B cell (primary cell): ENCODE results near the gene FCER2. TPM values are rescaled to one million over a fixed set of nuclear protein-coding genes. Genes with fewer than 3 reads are reported as not detected.

Experiments
- ATAC-seq: fragments of 200-7000 bp; cut with Tn5 transposase; one replicate; pipeline ENCODE4 v1.10.0; 2021; ENCODE audit warnings: low read depth, mild to moderate bottlenecking, moderate number of reproducible peaks, moderate library complexity
- CTCF ChIA-PET: fragments of 350-600 bp; sonication (Branson Sonifier 250); formaldehyde crosslinking; loops from one replicate; lab custom pipeline; 2021; ENCODE audit warnings: antibody characterized with exemption, inconsistent platforms; lab: Charles Lee
- POLR2A ChIA-PET: fragments of 350-600 bp; sonication (Branson Sonifier 250); formaldehyde crosslinking; loops from one replicate; lab custom pipeline; 2021; ENCODE audit warnings: antibody characterized with exemption; lab: Charles Lee
- DNase-seq: peaks from one replicate; pipeline ENCODE4 v3.0.0; 2013
- H2AFZ ChIP-seq: 2 replicates; pipeline ENCODE4 v1.6.1; 2012; ENCODE audit warnings: mild to moderate bottlenecking, low read depth, low read length; ENCODE audit not compliant: insufficient read depth, poor library complexity, severe bottlenecking
- H3K27ac ChIP-seq, 2 donors: 1 replicate in 1 of 2; 2 replicates in 1 of 2; pipeline ENCODE4 v1.5.1; 2012 to 2013; ENCODE audit warnings: low read length in 2 of 2, mild to moderate bottlenecking in 2 of 2, moderate library complexity in 1 of 2
- H3K27me3 ChIP-seq, 4 experiments: fragments of 200-600 bp in 1 of 4; sonication (generic) in 1 of 4; replicated peaks in 1 of 4; 1 replicate in 2 of 4; 2 replicates in 2 of 4; pipeline versions ENCODE4 v1.6.1 to v1.7.0; 2013 to 2016; ENCODE audit warnings: low read length in 3 of 4, mild to moderate bottlenecking in 2 of 4, mixed read lengths in 1 of 4, moderate library complexity in 1 of 4; ENCODE audit not compliant: insufficient read depth in 4 of 4, control insufficient read depth in 3 of 4; ENCODE audit errors: control extremely low read depth in 1 of 4
- H3K36me3 ChIP-seq, 2 experiments: replicated peaks in 1 of 2; 1 replicate in 1 of 2; 2 replicates in 1 of 2; pipeline versions ENCODE4 v1.6.1 to v1.7.1; 2013; ENCODE audit warnings: low read length in 1 of 2; ENCODE audit not compliant: insufficient read depth in 2 of 2, control insufficient read depth in 1 of 2; ENCODE audit errors: control extremely low read depth in 1 of 2, extremely low read depth in 1 of 2
- H3K4me1 ChIP-seq, 2 donors: fragments of 200-600 bp in 1 of 2; sonication (generic) in 1 of 2; 1 replicate in 1 of 2; 2 replicates in 1 of 2; pipeline versions ENCODE4 v1.5.1 to v1.6.1; 2013 to 2017; ENCODE audit warnings: low read length in 2 of 2; ENCODE audit not compliant: control insufficient read depth in 2 of 2, insufficient read depth in 2 of 2
- H3K4me2 ChIP-seq: replicated peaks from 2 replicates; pipeline ENCODE3; 2012; ENCODE audit warnings: mild to moderate bottlenecking, low read depth, low read length; ENCODE audit not compliant: poor library complexity, severe bottlenecking
- H3K4me3 ChIP-seq, 5 experiments: fragments of 200-600 bp in 1 of 5; sonication (generic) in 1 of 5; 1 replicate in 3 of 5; 2 replicates in 2 of 5; pipeline versions ENCODE4 v1.5.1 to v1.7.0; 2011 to 2016; ENCODE audit warnings: low read length in 4 of 5, mild to moderate bottlenecking in 4 of 5, low read depth in 2 of 5, control low read depth in 1 of 5, moderate library complexity in 1 of 5; ENCODE audit not compliant: insufficient read depth in 1 of 5; ENCODE audit errors: control extremely low read depth in 1 of 5, extremely low read depth in 1 of 5
- H3K79me2 ChIP-seq: fragments of 200-600 bp; sonication (generic); one replicate; pipeline ENCODE4 v1.6.0; 2016; ENCODE audit warnings: low read length; ENCODE audit not compliant: control insufficient read depth, insufficient read depth
- H3K9ac ChIP-seq: fragments of 200-600 bp; sonication (generic); 2 replicates; pipeline ENCODE4 v1.6.1; 2017; ENCODE audit warnings: mild to moderate bottlenecking, low read length, moderate library complexity
- H3K9me3 ChIP-seq, 3 donors: one replicate each; pipeline versions ENCODE4 v1.6.1 to v1.7.1; 2013; ENCODE audit warnings: low read length in 2 of 3; ENCODE audit not compliant: control insufficient read depth in 2 of 3, insufficient read depth in 1 of 3; ENCODE audit errors: control extremely low read depth in 1 of 3
- H4K20me1 ChIP-seq: 2 replicates; pipeline ENCODE4 v1.6.0; 2012; ENCODE audit warnings: mild to moderate bottlenecking, low read length; ENCODE audit not compliant: insufficient read depth, control insufficient read depth, poor library complexity, severe bottlenecking
- H3K27ac Mint-ChIP-seq: one replicate; pipeline ENCODE4 v1.8.0; 2021; ENCODE audit warnings: mixed read lengths
- H3K27me3 Mint-ChIP-seq: one replicate; pipeline ENCODE4 v1.8.0; 2021; ENCODE audit warnings: mixed read lengths
- H3K4me1 Mint-ChIP-seq: one replicate; pipeline ENCODE4 v1.8.0; 2021; ENCODE audit warnings: mixed read lengths
- H3K4me3 Mint-ChIP-seq: one replicate; pipeline ENCODE4 v1.8.0; 2021; ENCODE audit warnings: mixed read lengths
- H3K9me3 Mint-ChIP-seq: one replicate; pipeline ENCODE4 v1.8.0; 2022; ENCODE audit warnings: mixed read lengths; ENCODE audit not compliant: insufficient read depth
- CTCF ChIP-seq: fragments of 200-600 bp; IDR thresholded peaks from one replicate; pipeline ENCODE4 v1.8.0; 2022; ENCODE audit warnings: antibody characterized with exemption, mild to moderate bottlenecking
- EZH2 ChIP-seq: IDR thresholded peaks from 2 replicates; pipeline ENCODE4 v1.6.1; 2012; ENCODE audit warnings: borderline replicate concordance, low read depth, mild to moderate bottlenecking, moderate library complexity, low read length; ENCODE audit not compliant: insufficient read depth, poor library complexity, severe bottlenecking
- WGBS: methylation state at CpG from one replicate; pipeline ENCODE4 v1.1.5; 2013; ENCODE audit warnings: missing lambda C conversion rate; ENCODE audit not compliant: insufficient coverage; 5-methylcytosine and 5-hydroxymethylcytosine counted together
- intact Hi-C: fragments of 100-400 bp; cut with micrococcal nuclease; formaldehyde crosslinking; loops from one replicate; pipeline ENCODE4 v1.10.0; 2022
- polyA plus RNA-seq: library from polyadenylated mRNA; depleted of rRNA; stranded (reverse); fragments of >200 nt; gene quantifications from 2 replicates; pipeline ENCODE4 v1.2.3, GENCODE V29; 2012
- total RNA-seq, 2 donors: library from RNA; stranded (reverse); fragments of 120-200 nt in 1 of 2; gene quantifications; 1 replicate in 1 of 2; 2 replicates in 1 of 2; pipeline versions ENCODE4 v1.2.3 to v1.2.4, GENCODE V29; 2013 to 2022

FCER2 gene
- total and polyA plus RNA-seq, 2 donors (not counting 1 experiment from before 2014, with no cell fraction given), result 17.1 to 419 TPM

GRCh38 chr19:7742575-7742974 is 40.6 kb upstream of the FCER2 start:
- no peaks in the 10 kb centered on the region for H3K27me3 ChIP-seq
- Mint-ChIP-seq H3K27me3 (peaks cover 8% of the 10 kb centered on the region), H3K9me3 (no peaks in the 10 kb centered on the region), H3K4me1 (peaks cover 52% of the 10 kb centered on the region), H3K27ac (no peak overlapping the region), H3K4me3 (no peak overlapping the region)
- ATAC-seq (no peak), DNase-seq (no peak)
- no peak overlapping the region for H3K27ac ChIP-seq
- no peaks in the 10 kb centered on the region for H3K79me2 ChIP-seq
- H3K4me2 ChIP-seq, result no peak overlapping the region
- H3K36me3 ChIP-seq, result no peaks in the 10 kb centered on the region
- no peak overlapping the region for H2AFZ ChIP-seq
- H3K9ac ChIP-seq, result no peak overlapping the region
- peaks cover 0 to 3% (median 0%) of the 10 kb centered on the region in 3 donors for H3K9me3 ChIP-seq
- intact Hi-C loops, result loop anchor here (2.0 to 5.0 kb wide), 2 partner anchors 24 to 55 kb away; no protein-coding TSS in a partner anchor
- TF ChIP-seq CTCF (no peak), EZH2 (no peak)
- no peak overlapping the region for H3K4me3 ChIP-seq
- no peaks in the 10 kb centered on the region for H4K20me1 ChIP-seq
- ChIA-PET CTCF (interaction anchor here (0.6 to 3.1 kb wide), 3 partner anchors 57 to 276 kb away, joined by 3 to 11 read pairs (median 3); no protein-coding TSS in a partner anchor), POLR2A (interaction anchor here (0.8 kb wide), 1 partner anchor 397 kb away, joined by 3 read pairs; no protein-coding TSS in a partner anchor)
- H3K4me1 ChIP-seq, result peaks cover 24 to 25% of the 10 kb centered on the region in 2 donors
- WGBS, result 0% methylated on average over 1 of the region's 2 CpGs

- H3K27ac ChIP-seq, result no peak overlapping the region
- no peaks in the 10 kb centered on the region for H3K9me3 ChIP-seq
- no peak overlapping the region for H3K9ac ChIP-seq
- no peaks in the 10 kb centered on the region for H3K27me3 ChIP-seq
- WGBS, result 72% methylated on average over 4 of the region's 6 CpGs
- H3K4me1 ChIP-seq, result peaks cover 20 to 21% of the 10 kb centered on the region in 2 donors
- no peaks in the 10 kb centered on the region for H4K20me1 ChIP-seq
- no peaks in the 10 kb centered on the region for H3K79me2 ChIP-seq
- ATAC-seq, result no peak
- Mint-ChIP-seq H3K27me3 (peaks cover 8% of the 10 kb centered on the region), H3K9me3 (no peaks in the 10 kb centered on the region), H3K27ac (no peak overlapping the region), H3K4me3 (no peak overlapping the region), H3K4me1 (peaks cover 43% of the 10 kb centered on the region)
- H3K4me3 ChIP-seq, result no peak overlapping the region
- DNase-seq, result no peak
- ChIA-PET CTCF (interaction anchor here (0.7 kb wide), 1 partner anchor 14 kb away, joined by 3 read pairs; no protein-coding TSS in a partner anchor), POLR2A (no interaction called here)
- H3K4me2 ChIP-seq, result no peak overlapping the region
- intact Hi-C loops, result loop anchor here (5.0 kb wide), 1 partner anchor 57 kb away; no protein-coding TSS in a partner anchor
- TF ChIP-seq EZH2, result no peak
- no peak for TF ChIP-seq CTCF
- no peak overlapping the region for H2AFZ ChIP-seq
- no peaks in the 10 kb centered on the region for H3K36me3 ChIP-seq
Measured at GRCh38 chr19:7740682-7741054, 38.7 kb upstream of the FCER2 start.
